K562 (cell line): ENCODE data around the gene PALLD. TPM values are rescaled to one million over a fixed set of nuclear protein-coding genes. Genes with fewer than 3 reads are reported as not detected.

ENCODE experiments used
- ATAC-seq: fragments of 200-7000 bp; cut with Tn5 transposase; 3 replicates; pipeline ENCODE4 v1.9.1; 2020; ENCODE audit warnings: moderate library complexity
- BruUV-seq: library from RNA; stranded (reverse); fragments of 400-500 nt; replicated peaks from 2 replicates; lab custom pipeline; 2021; lab: Mats Ljungman, UMichigan
- CTCF ChIA-PET: fragments of 300-600 bp; formaldehyde crosslinking; extraction: SDS; loops from one replicate; lab custom pipeline; 2021; ENCODE audit warnings: low intra/inter-chr PET ratio; lab: Yijun Ruan, JAX
- POLR2A ChIA-PET: fragments of 300-600, 350-650 bp; sonication (Branson Sonifier 250); formaldehyde crosslinking; extraction: SDS; loops from one replicate; lab custom pipeline; 2021; ENCODE audit warnings: antibody characterized with exemption, inconsistent platforms; lab: Yijun Ruan, JAX
- DNase-seq, 4 experiments: peaks; one replicate each; pipeline versions ENCODE4 v3.0.0 to v3.0.0-alpha.2; 2011 to 2018; ENCODE audit warnings: low spot score in 3 of 4, mixed read lengths in 3 of 4; ENCODE audit errors: extremely low read depth in 1 of 4
- FAIRE-seq: peaks from 2 replicates; lab custom pipeline; 2011; peaks lifted over from hg19 to GRCh38; lab: Jason Lieb, UNC
- H2AFZ ChIP-seq: 2 replicates; pipeline ENCODE4 v1.6.0; 2011; ENCODE audit warnings: low read depth, low read length, control low read depth, inconsistent platforms
- H3K27ac ChIP-seq: fragments of 200-600 bp; 3 replicates; pipeline ENCODE4 v1.8.0; 2011; ENCODE audit warnings: low read depth, mild to moderate bottlenecking, control low read depth, inconsistent platforms, low read length, moderate library complexity, mixed read lengths; ENCODE audit errors: extremely low read depth
- H3K27me3 ChIP-seq, 2 experiments: fragments of 300-600 bp in 1 of 2; 2 replicates in 1 of 2; 3 replicates in 1 of 2; pipeline versions ENCODE4 v1.6.0 to v1.8.0; 2011; ENCODE audit warnings: inconsistent platforms in 2 of 2, low read length in 2 of 2, mild to moderate bottlenecking in 1 of 2, mixed read lengths in 1 of 2, moderate library complexity in 1 of 2; ENCODE audit not compliant: control insufficient read depth in 2 of 2, insufficient read depth in 2 of 2
- H3K36me3 ChIP-seq: fragments of 300-600 bp; 3 replicates; pipeline ENCODE4 v1.8.0; 2011; ENCODE audit warnings: mild to moderate bottlenecking, low read length, inconsistent platforms; ENCODE audit not compliant: control insufficient read depth, insufficient read depth
- H3K4me1 ChIP-seq, 2 experiments: fragments of 200-600 bp in 1 of 2; replicated peaks in 1 of 2; 2 replicates in 1 of 2; 3 replicates in 1 of 2; pipeline versions ENCODE4 v1.5.1 to v1.8.0; 2011; ENCODE audit warnings: inconsistent platforms in 2 of 2, low read length in 2 of 2, mild to moderate bottlenecking in 1 of 2, mixed read lengths in 1 of 2, moderate library complexity in 1 of 2; ENCODE audit not compliant: control insufficient read depth in 2 of 2, insufficient read depth in 2 of 2
- H3K4me2 ChIP-seq: 2 replicates; pipeline ENCODE4 v1.6.1; 2011; ENCODE audit warnings: low read length, control low read depth, inconsistent platforms, mixed read lengths; ENCODE audit not compliant: insufficient read depth
- H3K4me3 ChIP-seq: fragments of 200-600 bp; sonication (generic), shearing (Covaris generic); 2 replicates; pipeline ENCODE4 v1.5.1; 2016; ENCODE audit warnings: control low read depth, inconsistent platforms
- H3K79me2 ChIP-seq: fragments of 200-600 bp; 3 replicates; pipeline ENCODE4 v1.8.0; 2011; ENCODE audit warnings: low read length, inconsistent platforms; ENCODE audit not compliant: control insufficient read depth, insufficient read depth
- H3K9ac ChIP-seq, 2 experiments: 2 replicates each; pipeline versions ENCODE4 v1.6.0 to v1.6.1; 2011; ENCODE audit warnings: low read depth in 2 of 2, low read length in 2 of 2, control low read depth in 1 of 2, inconsistent platforms in 1 of 2, mild to moderate bottlenecking in 1 of 2, mixed read lengths in 1 of 2; ENCODE audit not compliant: insufficient read depth in 1 of 2
- H3K9me1 ChIP-seq: one replicate; pipeline ENCODE4 v1.6.0; 2011; ENCODE audit warnings: inconsistent platforms, mild to moderate bottlenecking, low read length, moderate library complexity; ENCODE audit not compliant: control insufficient read depth, insufficient read depth
- H3K9me3 ChIP-seq: replicated peaks from 2 replicates; pipeline ENCODE4 v1.5.1; 2011; ENCODE audit warnings: low read depth, low read length, inconsistent platforms; ENCODE audit not compliant: control insufficient read depth, insufficient read depth
- H4K20me1 ChIP-seq: replicated peaks from 2 replicates; pipeline ENCODE4 v1.6.1; 2011; ENCODE audit warnings: low read length, inconsistent platforms, mixed read lengths; ENCODE audit not compliant: control insufficient read depth, insufficient read depth
- ATF2 ChIP-seq: sonication (generic); formaldehyde crosslinking; IDR thresholded peaks from 2 replicates; pipeline ENCODE4 v1.8.1; 2022; ENCODE audit warnings: missing genetic modification reagents
- BRF1 ChIP-seq: IDR thresholded peaks from 3 replicates; pipeline ENCODE4 v1.6.1; 2011; ENCODE audit warnings: borderline replicate concordance, mild to moderate bottlenecking; ENCODE audit not compliant: insufficient read length; ENCODE audit errors: extremely low read depth
- DEAF1 ChIP-seq: fragments of 450-650 bp; formaldehyde crosslinking; IDR thresholded peaks from 2 replicates; pipeline ENCODE4 v1.4.0; 2020; ENCODE audit warnings: mild to moderate bottlenecking, moderate library complexity
- FIP1L1 ChIP-seq: fragments of 200-400 bp; formaldehyde crosslinking; IDR thresholded peaks from 2 replicates; pipeline ENCODE4 v1.6.1; 2018; ENCODE audit warnings: mild to moderate bottlenecking, low read depth, low read length; ENCODE audit not compliant: poor library complexity, severe bottlenecking
- FOS ChIP-seq: IDR thresholded peaks from 3 replicates; pipeline ENCODE4 v1.6.1; 2011; ENCODE audit not compliant: insufficient read length; ENCODE audit errors: extremely low read depth
- HNRNPH1 ChIP-seq: fragments of 200-400 bp; formaldehyde crosslinking; optimal IDR thresholded peaks from 2 replicates; pipeline ENCODE3; 2017; ENCODE audit warnings: low read depth, mild to moderate bottlenecking, low read length, moderate library complexity
- LCOR ChIP-seq: sonication (generic); formaldehyde crosslinking; IDR thresholded peaks from 2 replicates; pipeline ENCODE4 v1.8.0; 2022; ENCODE audit warnings: mild to moderate bottlenecking, missing genetic modification reagents
- NR2C2 ChIP-seq, 2 experiments: fragments of 200-800 bp in 1 of 2; sonication (Bioruptor generic) in 1 of 2; sonication (generic) in 1 of 2; formaldehyde crosslinking in 1 of 2; IDR thresholded peaks; 2 replicates each; pipeline versions ENCODE4 v1.6.1 to v1.8.0; 2016 to 2022; ENCODE audit warnings: mild to moderate bottlenecking in 1 of 2, missing compliant biosample characterization in 1 of 2, missing genetic modification characterization in 1 of 2, missing genetic modification reagents in 1 of 2
- PHB ChIP-seq: fragments of 250-450 bp; sonication (Bioruptor Pico); IDR thresholded peaks from 2 replicates; pipeline ENCODE4 v1.5.0; 2021
- SOX6 ChIP-seq: fragments of 450-650 bp; IDR thresholded peaks from 2 replicates; pipeline ENCODE4 v1.6.1; 2014; ENCODE audit warnings: mild to moderate bottlenecking
- TBP ChIP-seq: optimal IDR thresholded peaks from 2 replicates; pipeline ENCODE3; 2011; ENCODE audit warnings: low read depth, low read length, improper control_type of control experiment
- ZBTB1 ChIP-seq: sonication (generic); formaldehyde crosslinking; IDR thresholded peaks from 2 replicates; pipeline ENCODE4 v1.8.1; 2023; ENCODE audit warnings: missing genetic modification reagents, low read depth, mild to moderate bottlenecking, borderline replicate concordance
- ZFPM2 ChIP-seq: fragments of 250-450 bp; sonication (Bioruptor Pico); IDR thresholded peaks from 2 replicates; pipeline ENCODE4 v1.5.1; 2022; ENCODE audit warnings: mild to moderate bottlenecking
- ZKSCAN1 ChIP-seq: fragments of 150-350 bp; IDR thresholded peaks from 2 replicates; pipeline ENCODE4 v1.6.1; 2016; ENCODE audit warnings: low read depth, low read length
- ZNF41 ChIP-seq: fragments of 250-450 bp; sonication (Bioruptor Pico); conservative IDR thresholded peaks from 2 replicates; pipeline ENCODE4 v1.4.0; 2020; ENCODE audit warnings: mild to moderate bottlenecking
- ZNF785 ChIP-seq: fragments of 250-450 bp; sonication (Bioruptor Pico); IDR thresholded peaks from 2 replicates; pipeline ENCODE4 v1.4.0; 2020; ENCODE audit warnings: mild to moderate bottlenecking
- WGBS: fragments of 100-300 bp; shearing (Covaris generic); methylation state at CpG from one replicate; pipeline ENCODE4 v1.1.6; 2016; ENCODE audit warnings: low coverage, mixed read lengths; ENCODE audit not compliant: insufficient coverage; ENCODE audit errors: missing lambda C conversion rate; 5-methylcytosine and 5-hydroxymethylcytosine counted together
- in situ Hi-C: fragments of 300-500 bp; cut with MboI; formaldehyde crosslinking; loops from 4 replicates; pipeline ENCODE4 v1.15.0; 2018; ENCODE audit warnings: inconsistent platforms, mixed read lengths
- intact Hi-C: fragments of 100-400 bp; cut with micrococcal nuclease; formaldehyde crosslinking; loops from 2 replicates; pipeline ENCODE4 v1.14.2; 2022
- polyA plus RNA-seq, 8 experiments: library from polyadenylated mRNA; depleted of rRNA in 4 of 8; stranded (reverse) in 5 of 8; unstranded in 3 of 8; fragments of >200 nt; fragmentation: Nextera tagmentation in 2 of 8; fragmentation: Illumina TruSeq in 1 of 8; extraction: Ambion mirVana in 2 of 8; extraction: Trizol in 1 of 8; gene quantifications; 2 replicates each; pipeline versions ENCODE4 v1.2.1 to v1.2.3, GENCODE V29; 2011 to 2014; ENCODE audit warnings: inconsistent platforms in 1 of 8, missing spikeins in 1 of 8
- total RNA-seq, 7 experiments: library from RNA; depleted of rRNA in 6 of 7; stranded (reverse); fragments of >200 nt in 6 of 7; fragmentation: Illumina TruSeq in 2 of 7; extraction: Trizol in 2 of 7; gene quantifications; 2 replicates each; pipeline versions ENCODE4 v1.2.1 to v1.2.3, GENCODE V29; 2011 to 2021; ENCODE audit warnings: low replicate concordance in 1 of 7
- TF ChIP-seq, protein P1 (sequence below): fragments of 250-450 bp; sonication (Bioruptor Pico); IDR thresholded peaks from 2 replicates; pipeline ENCODE4 v1.5.0; 2021

PALLD gene
- total and polyA plus RNA-seq, 9 of the 15 experiments (the other 6 are each of a cell fraction or from before 2014, with no cell fraction given): 0.01 to 0.35 (median 0.06) TPM; not detected in 3

- Histone ChIP-seq H3K27me3 (peaks cover 21 to 30% of the 10 kb centered on the region in 2 experiments), H3K4me2 (no peak overlapping the region), H4K20me1 (no peaks in the 10 kb centered on the region; the same call in 1 of the 2 replicates), H3K9me1 (no peaks in the 10 kb centered on the region), H3K4me1 (peaks cover 0 to 16% of the 10 kb centered on the region in 2 experiments; a peak in 2 of 5 replicates), H3K79me2 (no peaks in the 10 kb centered on the region), H3K9me3 (no peaks in the 10 kb centered on the region), H3K27ac (no peak overlapping the region), H3K4me3 (no peak overlapping the region), H3K9ac (no peak overlapping the region), H3K36me3 (no peaks in the 10 kb centered on the region), H2AFZ (no peak overlapping the region)
- in situ Hi-C loops (no loop called here), intact Hi-C loops (no loop called here)
- TF ChIP-seq SOX6 (no peak), HNRNPH1 (no peak), ATF2 (CRISPR knock-in tag) (no peak), LCOR (no peak), PHB (CRISPR knock-in tag) (no peak), ZNF41 (CRISPR knock-in tag) (no peak), FIP1L1 (no peak), NR2C2 (CRISPR knock-in tag; IDR thresholded peaks at IDR 0.05) (no peak), NR2C2 (tag; IDR thresholded peaks at IDR 0.05) (no peak), BRF1 (no peak), ZBTB1 (CRISPR knock-in tag) (no peak), ZFPM2 (CRISPR knock-in tag) (no peak), DEAF1 (no peak), ZKSCAN1 (no peak), FOS (no peak), TBP (no peak), ZNF785 (CRISPR knock-in tag) (no peak)
- TF ChIP-seq, protein P1, sequence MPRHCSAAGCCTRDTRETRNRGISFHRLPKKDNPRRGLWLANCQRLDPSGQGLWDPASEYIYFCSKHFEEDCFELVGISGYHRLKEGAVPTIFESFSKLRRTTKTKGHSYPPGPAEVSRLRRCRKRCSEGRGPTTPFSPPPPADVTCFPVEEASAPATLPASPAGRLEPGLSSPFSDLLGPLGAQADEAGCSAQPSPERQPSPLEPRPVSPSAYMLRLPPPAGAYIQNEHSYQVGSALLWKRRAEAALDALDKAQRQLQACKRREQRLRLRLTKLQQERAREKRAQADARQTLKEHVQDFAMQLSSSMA (CRISPR knock-in tag): no peak
- ATAC-seq (no peak), FAIRE-seq (no peak), DNase-seq (no peak)
- BruUV-seq: no TSS peak
- 11% methylated on average over 9 of the region's 9 CpGs for whole genome bisulfite sequencing
- POLR2A ChIA-PET: interaction anchor here (1.0 kb wide), 1 partner anchor 40 kb away, joined by 3 read pairs; no protein-coding TSS in a partner anchor
- CTCF ChIA-PET: no interaction called here
These were observed 339.1 kb downstream of the PALLD start for GRCh38 chr4:168835880-168836454.
